H9 (cell line): ENCODE data around the gene MYOD1. TPM values are rescaled to one million over a fixed set of nuclear protein-coding genes. Genes with fewer than 3 reads are reported as not detected.

Experiments
- DNase-seq: peaks from one replicate; pipeline ENCODE4 v3.0.0-alpha.2; 2017
- H2AFZ ChIP-seq: one replicate; pipeline ENCODE4 v1.6.1; 2013; ENCODE audit warnings: mild to moderate bottlenecking, low read length, control low read depth, moderate library complexity
- H2AK5ac ChIP-seq: 2 replicates; pipeline ENCODE4 v1.6.1; 2013; ENCODE audit warnings: low read length, control low read depth, mixed read lengths; ENCODE audit not compliant: insufficient read length
- H2BK120ac ChIP-seq: one replicate; pipeline ENCODE4 v1.6.1; 2013; ENCODE audit warnings: low read depth, mild to moderate bottlenecking, low read length, control low read depth, inconsistent platforms; ENCODE audit not compliant: poor library complexity, severe bottlenecking
- H2BK12ac ChIP-seq: 2 replicates; pipeline ENCODE4 v1.6.1; 2013; ENCODE audit warnings: low read length, control low read depth, mixed read lengths, low read depth; ENCODE audit not compliant: insufficient read length
- H2BK15ac ChIP-seq: 2 replicates; pipeline ENCODE4 v1.6.1; 2013; ENCODE audit warnings: low read depth, low read length, control low read depth
- H2BK20ac ChIP-seq: one replicate; pipeline ENCODE4 v1.6.1; 2013; ENCODE audit warnings: low read depth, mild to moderate bottlenecking, low read length, control low read depth, inconsistent platforms; ENCODE audit not compliant: poor library complexity, severe bottlenecking
- H2BK5ac ChIP-seq: 2 replicates; pipeline ENCODE4 v1.6.1; 2013; ENCODE audit warnings: low read length, control low read depth, mixed read lengths; ENCODE audit not compliant: insufficient read length
- H3K14ac ChIP-seq: 2 replicates; pipeline ENCODE4 v1.6.1; 2013; ENCODE audit warnings: low read length, control low read depth; ENCODE audit not compliant: insufficient read depth
- H3K18ac ChIP-seq: 2 replicates; pipeline ENCODE4 v1.6.1; 2013; ENCODE audit warnings: low read depth, mild to moderate bottlenecking, mixed read lengths, low read length, control low read depth; ENCODE audit not compliant: insufficient read length
- H3K23ac ChIP-seq: 2 replicates; pipeline ENCODE4 v1.6.1; 2013; ENCODE audit warnings: low read length, control low read depth, mixed read lengths, low read depth; ENCODE audit not compliant: insufficient read length
- H3K23me2 ChIP-seq: 2 replicates; pipeline ENCODE4 v1.6.1; 2013; ENCODE audit warnings: low read depth, mild to moderate bottlenecking, mixed read lengths, low read length, control low read depth; ENCODE audit not compliant: insufficient read length, poor library complexity, severe bottlenecking
- H3K27ac ChIP-seq: 2 replicates; pipeline ENCODE4 v1.5.1; 2013; ENCODE audit warnings: low read length, control low read depth, mixed read lengths, low read depth; ENCODE audit not compliant: insufficient read length
- H3K27me3 ChIP-seq: 2 replicates; pipeline ENCODE4 v1.6.1; 2013; ENCODE audit warnings: low read length, control low read depth, inconsistent platforms; ENCODE audit not compliant: insufficient read depth
- H3K4ac ChIP-seq: 2 replicates; pipeline ENCODE4 v1.6.1; 2013; ENCODE audit warnings: low read depth, mild to moderate bottlenecking, control low read depth, inconsistent platforms, low read length, moderate library complexity
- H3K4me1 ChIP-seq: 2 replicates; pipeline ENCODE4 v1.6.1; 2013; ENCODE audit warnings: low read length, control low read depth, inconsistent platforms; ENCODE audit not compliant: insufficient read depth
- H3K4me2 ChIP-seq: 2 replicates; pipeline ENCODE4 v1.6.1; 2013; ENCODE audit warnings: low read length, control low read depth, mixed read lengths; ENCODE audit not compliant: insufficient read length, insufficient read depth
- H3K56ac ChIP-seq: 2 replicates; pipeline ENCODE4 v1.6.1; 2013; ENCODE audit warnings: low read depth, mild to moderate bottlenecking, mixed read lengths, low read length, control low read depth; ENCODE audit not compliant: insufficient read length
- H3K79me1 ChIP-seq: 2 replicates; pipeline ENCODE4 v1.6.1; 2013; ENCODE audit warnings: low read depth, mild to moderate bottlenecking, moderate library complexity, low read length, control low read depth, inconsistent platforms; ENCODE audit not compliant: insufficient read depth, poor library complexity, severe bottlenecking
- H3K79me2 ChIP-seq: 2 replicates; pipeline ENCODE4 v1.6.1; 2013; ENCODE audit warnings: low read length, control low read depth, inconsistent platforms; ENCODE audit not compliant: insufficient read depth
- H3K9ac ChIP-seq: 2 replicates; pipeline ENCODE4 v1.6.1; 2013; ENCODE audit warnings: low read length, control low read depth, mixed read lengths; ENCODE audit not compliant: insufficient read length; ENCODE audit errors: extremely low read depth
- H3K9me3 ChIP-seq: one replicate; pipeline ENCODE4 v1.6.1; 2013; ENCODE audit warnings: low read depth, low read length, inconsistent platforms; ENCODE audit not compliant: control insufficient read depth
- H3T11ph ChIP-seq: one replicate; pipeline ENCODE4 v1.6.1; 2013; ENCODE audit warnings: mild to moderate bottlenecking, low read length, control low read depth, inconsistent platforms
- H4K20me1 ChIP-seq: one replicate; pipeline ENCODE4 v1.6.1; 2013; ENCODE audit not compliant: control insufficient read depth, insufficient read length, insufficient read depth
- H4K5ac ChIP-seq: 2 replicates; pipeline ENCODE4 v1.6.1; 2013; ENCODE audit warnings: low read depth, mild to moderate bottlenecking, mixed read lengths, low read length, control low read depth; ENCODE audit not compliant: insufficient read length
- H4K8ac ChIP-seq: replicated peaks from 2 replicates; pipeline ENCODE4 v1.6.1; 2013; ENCODE audit warnings: low read length, control low read depth, mixed read lengths, low read depth; ENCODE audit not compliant: insufficient read length
- H4K91ac ChIP-seq: 2 replicates; pipeline ENCODE4 v1.6.1; 2013; ENCODE audit warnings: low read depth, mild to moderate bottlenecking, moderate library complexity, mixed read lengths, low read length, control low read depth; ENCODE audit not compliant: insufficient read length
- H3K27ac Mint-ChIP-seq, 3 experiments: 2 replicates in 2 of 3; 3 replicates in 1 of 3; pipeline ENCODE4 v1.8.0; 2020 to 2021; ENCODE audit warnings: mixed read lengths in 3 of 3, mild to moderate bottlenecking in 1 of 3, moderate library complexity in 1 of 3
- H3K27me3 Mint-ChIP-seq: 2 replicates; pipeline ENCODE4 v1.8.0; 2021; ENCODE audit warnings: low read depth, mild to moderate bottlenecking, moderate library complexity, mixed read lengths
- H3K36me3 Mint-ChIP-seq, 3 experiments: 2 replicates in 2 of 3; 3 replicates in 1 of 3; pipeline ENCODE4 v1.8.0; 2020 to 2021; ENCODE audit warnings: low read depth in 3 of 3, mixed read lengths in 3 of 3; ENCODE audit not compliant: insufficient read depth in 1 of 3
- H3K4me1 Mint-ChIP-seq, 2 experiments: 2 replicates each; pipeline ENCODE4 v1.8.0; 2020; ENCODE audit warnings: mixed read lengths in 2 of 2
- H3K4me3 Mint-ChIP-seq, 2 experiments: 2 replicates in 1 of 2; 3 replicates in 1 of 2; pipeline ENCODE4 v1.8.0; 2020 to 2021; ENCODE audit warnings: mild to moderate bottlenecking in 2 of 2, mixed read lengths in 2 of 2, moderate library complexity in 1 of 2
- H3K9me3 Mint-ChIP-seq, 2 experiments: 2 replicates in 1 of 2; 3 replicates in 1 of 2; pipeline ENCODE4 v1.8.0; 2020; ENCODE audit warnings: mild to moderate bottlenecking in 2 of 2, mixed read lengths in 2 of 2, moderate library complexity in 1 of 2
- CTCF ChIP-seq: fragments of 200-600 bp; sonication (generic); conservative IDR thresholded peaks from 3 replicates; pipeline ENCODE4 v1.8.0; 2021; ENCODE audit warnings: antibody characterized with exemption, mild to moderate bottlenecking
- WGBS: extraction: QIAGEN DNeasy Blood & Tissue Kit; methylation state at CpG from one replicate; pipeline ENCODE4 v1.1.7; 2013; ENCODE audit warnings: missing lambda C conversion rate, low lambda C conversion rate, mixed read lengths; ENCODE audit not compliant: insufficient read length; ENCODE audit errors: extremely low coverage; 5-methylcytosine and 5-hydroxymethylcytosine counted together
- total RNA-seq: library from RNA; stranded (reverse); gene quantifications from 2 replicates; pipeline ENCODE4 v1.2.1, GENCODE V29; 2021

MYOD1 gene
- total RNA-seq, 1 experiment from 2014 or later, result not detected

GRCh38 chr11:17716807-17717206 lies 2.6 kb upstream of the MYOD1 start:
- Mint-ChIP-seq H3K4me1 (peaks cover 13% of the 10 kb centered on the region in 2 experiments), H3K27me3 (no peaks in the 10 kb centered on the region; the same call in none of the 2 replicates), H3K9me3 (peaks cover 0 to 3% of the 10 kb centered on the region in 2 experiments; a peak in 1 of 5 replicates), H3K4me3 (no peak overlapping the region), H3K27ac (no peak overlapping the region), H3K36me3 (no peaks in the 10 kb centered on the region)
- DNase-seq, result no peak
- Histone ChIP-seq H2BK15ac (no peak overlapping the region), H3K9me3 (no peaks in the 10 kb centered on the region), H2BK5ac (no peak overlapping the region), H3K9ac (no peak overlapping the region), H3K56ac (no peak overlapping the region), H4K91ac (no peak overlapping the region), H3T11ph (no peak overlapping the region), H3K27me3 (peaks cover 60% of the 10 kb centered on the region), H3K14ac (no peak overlapping the region), H3K79me1 (no peaks in the 10 kb centered on the region), H4K5ac (no peak overlapping the region), H4K20me1 (no peaks in the 10 kb centered on the region), H3K4ac (no peak overlapping the region), H3K27ac (no peak overlapping the region), H2AK5ac (no peak overlapping the region), H3K4me1 (no peaks in the 10 kb centered on the region), H4K8ac (no peak overlapping the region), H3K23me2 (peaks cover 11% of the 10 kb centered on the region), H3K79me2 (no peaks in the 10 kb centered on the region), H3K18ac (no peak overlapping the region), H3K4me2 (no peak overlapping the region), H2BK20ac (no peak overlapping the region), H2AFZ (no peak overlapping the region), H3K23ac (no peak overlapping the region), H2BK120ac (no peak overlapping the region), H2BK12ac (no peak overlapping the region)
- WGBS, result no CpG with 5 or more reads among the region's 2 CpGs
- no peak for TF ChIP-seq CTCF
